ENCODE results near the gene TIAM2.

- TF ChIP-seq CTCF (IDR thresholded peaks at IDR 0.05; ENCODE audit: borderline replicate concordance, extremely low read depth, low read length, poor library complexity, severe bottlenecking) (no peak), EZH2 (IDR thresholded peaks at IDR 0.05; ENCODE audit: borderline replicate concordance, low read depth, low read length, severe bottlenecking) (no peak)
Observed at GRCh38 chr6:155222506-155222905, 227.4 kb downstream of the TIAM2 start.

All from DND-41 (cell line).